ENCODE measurements around the gene PUSL1.

DNA sequence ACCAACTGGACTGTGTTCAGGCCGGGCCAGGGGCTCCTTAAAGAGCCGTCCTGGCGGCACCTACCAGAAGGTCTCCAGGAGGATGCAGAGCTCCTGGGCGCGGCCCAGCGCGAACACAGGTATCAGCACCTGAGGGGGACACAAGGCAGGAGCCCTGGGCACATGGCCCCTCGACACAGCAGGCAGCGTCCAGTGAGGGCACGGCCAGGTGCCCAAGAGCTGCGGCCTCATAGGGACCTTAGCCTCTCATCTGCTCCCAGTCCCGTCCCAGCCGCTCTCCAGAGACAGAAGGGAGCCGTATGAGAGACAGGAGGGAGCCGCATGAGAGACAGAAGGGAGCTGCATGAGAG is 5.8 kb downstream of the PUSL1 start:
- TF ChIP-seq RAD21 (CRISPR knock-in tag; IDR thresholded peaks at IDR 0.05) (no peak), HDAC6 (IDR thresholded peaks at IDR 0.05; ENCODE audit: low read depth, low read length) (no peak), ETV6 (CRISPR knock-in tag; conservative IDR thresholded peaks at IDR 0.05) (no peak)

Data from HepG2 (cell line).